Spinal cord (tissue), 10 donors: ENCODE data around the gene RAB33A. TPM values are rescaled to one million over a fixed set of nuclear protein-coding genes. Genes with fewer than 3 reads are reported as not detected.
A peak's percentile ranks its signal among the peaks of the same experiment; 100 is the strongest.

Source experiments
- DNase-seq, 6 donors: peaks; one replicate each; pipeline versions ENCODE4 v3.0.0 to v3.0.0-alpha.2; 2013 to 2015; ENCODE audit warnings: low spot score in 6 of 6, low read depth in 4 of 6
- H3K27ac ChIP-seq: one replicate; pipeline ENCODE4 v1.5.1; 2013; ENCODE audit warnings: low read depth, low read length, control low read depth
- H3K27me3 ChIP-seq: one replicate; pipeline ENCODE4 v1.6.1; 2013; ENCODE audit warnings: low read length; ENCODE audit not compliant: control insufficient read depth, insufficient read depth
- H3K36me3 ChIP-seq: one replicate; pipeline ENCODE4 v1.6.1; 2013; ENCODE audit warnings: low read length; ENCODE audit not compliant: control insufficient read depth, insufficient read depth
- H3K4me1 ChIP-seq: one replicate; pipeline ENCODE4 v1.6.1; 2013; ENCODE audit warnings: low read length; ENCODE audit not compliant: control insufficient read depth, insufficient read depth
- H3K4me3 ChIP-seq: one replicate; pipeline ENCODE4 v1.5.1; 2013; ENCODE audit warnings: low read depth, low read length, control low read depth
- H3K9me3 ChIP-seq: one replicate; pipeline ENCODE4 v1.6.1; 2013; ENCODE audit warnings: low read length; ENCODE audit not compliant: control insufficient read depth, insufficient read depth
- WGBS: methylation state at CpG from one replicate; pipeline ENCODE4 v1.1.5; 2013; ENCODE audit warnings: missing lambda C conversion rate; ENCODE audit not compliant: insufficient coverage; 5-methylcytosine and 5-hydroxymethylcytosine counted together
- polyA plus RNA-seq, 2 donors: library from polyadenylated mRNA; unstranded; fragments of 120-200 nt; gene quantifications; one replicate each; pipeline ENCODE4 v1.2.1, GENCODE V29; 2013; ENCODE audit not compliant: insufficient read length in 2 of 2
- total RNA-seq, 2 donors: library from RNA; depleted of rRNA in 1 of 2; stranded (reverse); fragments of 120-200 nt in 1 of 2; fragments of >200 nt in 1 of 2; gene quantifications; one replicate each; pipeline versions ENCODE4 v1.2.3 to v1.2.4, GENCODE V29; 2013 to 2014
- donor health status: healthy.

The RAB33A gene
- total and polyA plus RNA-seq, 4 donors, result 18.6 to 52.5 (median 35.1) TPM

DNA sequence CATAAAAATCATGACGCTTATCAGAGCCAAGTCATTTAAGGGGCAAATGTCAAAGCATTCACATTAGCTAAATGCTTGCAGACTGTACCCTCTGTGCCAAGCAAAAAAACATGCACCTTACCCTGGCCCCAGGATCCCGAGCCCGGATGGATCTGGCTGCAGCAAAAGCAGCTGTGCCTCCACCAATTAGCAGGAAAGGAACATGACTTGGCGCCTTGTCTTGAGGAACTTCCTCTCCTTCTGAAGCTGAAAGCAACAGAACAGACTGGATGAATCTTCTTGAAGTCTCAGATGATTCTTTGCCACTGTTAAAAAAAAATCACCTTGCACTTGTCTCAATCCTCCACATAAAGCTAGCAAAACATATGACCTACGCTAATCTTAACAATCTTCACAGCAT lies 24.1 kb upstream of the RAB33A start:
- no peak for DNase-seq
- peaks cover 7% of the 10 kb centered on the region for H3K36me3 ChIP-seq

GRCh38 chrX:130155564-130155963 lies 16.2 kb upstream of the RAB33A start:
- H3K9me3 ChIP-seq, result no peaks in the 10 kb centered on the region
- H3K27me3 ChIP-seq, result no peaks in the 10 kb centered on the region
- no peak for DNase-seq
- WGBS, result no CpG with 5 or more reads among the region's 2 CpGs
- no peaks in the 10 kb centered on the region for H3K4me1 ChIP-seq
- no peak overlapping the region for H3K4me3 ChIP-seq
- H3K36me3 ChIP-seq, result no peaks in the 10 kb centered on the region
- H3K27ac ChIP-seq, result no peak overlapping the region

More for the DNA sequence above, 24.1 kb upstream of the RAB33A start:
- H3K9me3 ChIP-seq, result no peaks in the 10 kb centered on the region
- no peaks in the 10 kb centered on the region for H3K4me1 ChIP-seq
- no peak overlapping the region for H3K27ac ChIP-seq
- no peak overlapping the region for H3K4me3 ChIP-seq
- WGBS, result 75% methylated on average over 4 of the region's 5 CpGs
- no peaks in the 10 kb centered on the region for H3K27me3 ChIP-seq

GRCh38 chrX:130158311-130158710 lies 13.5 kb upstream of the RAB33A start:
- H3K9me3 ChIP-seq, result no peaks in the 10 kb centered on the region
- WGBS, result 64% methylated on average over 1 of the region's 2 CpGs
- H3K27me3 ChIP-seq, result no peaks in the 10 kb centered on the region
- H3K36me3 ChIP-seq, result no peaks in the 10 kb centered on the region
- no peak overlapping the region for H3K4me3 ChIP-seq
- DNase-seq, result no peak
- no peak overlapping the region for H3K27ac ChIP-seq
- no peaks in the 10 kb centered on the region for H3K4me1 ChIP-seq

DNA sequence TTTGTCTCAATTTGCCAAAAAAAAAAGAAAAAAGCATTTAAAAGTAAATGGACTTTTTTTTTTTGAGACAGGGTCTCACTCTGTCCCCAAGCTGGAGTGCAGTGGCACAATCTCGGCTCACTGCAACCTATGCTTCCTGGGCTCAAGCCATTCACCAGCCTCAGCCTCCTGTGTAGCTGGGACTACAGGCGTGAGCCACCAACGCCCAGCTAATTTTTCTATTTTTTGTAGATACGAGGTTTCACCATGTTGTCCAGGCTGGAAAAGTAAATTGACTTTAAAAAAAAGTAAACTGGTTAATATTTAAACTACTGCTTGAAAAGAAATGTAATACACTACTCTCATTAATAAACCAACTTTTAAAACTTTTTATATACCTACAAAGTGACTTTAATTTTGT lies 12.0 kb upstream of the RAB33A start:
- Histone ChIP-seq H3K4me1 (no peaks in the 10 kb centered on the region), H3K4me3 (no peak overlapping the region)

GRCh38 chrX:130162094-130162735 lies 9.5 kb upstream of the RAB33A start:
- Histone ChIP-seq H3K4me1 (no peaks in the 10 kb centered on the region), H3K9me3 (no peaks in the 10 kb centered on the region), H3K27ac (no peak overlapping the region), H3K36me3 (no peaks in the 10 kb centered on the region), H3K4me3 (no peak overlapping the region), H3K27me3 (no peaks in the 10 kb centered on the region)
- no peak for DNase-seq
- WGBS, result 33% methylated on average over 2 of the region's 6 CpGs

More for the DNA sequence above, 12.0 kb upstream of the RAB33A start:
- no peaks in the 10 kb centered on the region for H3K36me3 ChIP-seq
- no peaks in the 10 kb centered on the region for H3K27me3 ChIP-seq
- no peaks in the 10 kb centered on the region for H3K9me3 ChIP-seq
- DNase-seq, result no peak
- WGBS, result 91% methylated on average over 2 of the region's 4 CpGs
- no peak overlapping the region for H3K27ac ChIP-seq

GRCh38 chrX:130163398-130163797 lies 8.4 kb upstream of the RAB33A start:
- Histone ChIP-seq H3K27ac (no peak overlapping the region), H3K27me3 (no peaks in the 10 kb centered on the region), H3K4me3 (no peak overlapping the region), H3K9me3 (no peaks in the 10 kb centered on the region), H3K36me3 (no peaks in the 10 kb centered on the region), H3K4me1 (no peaks in the 10 kb centered on the region)
- WGBS, result no CpG with 5 or more reads among the region's 2 CpGs
- peak in 1 of 6 donors; percentile 21 for DNase-seq

DNA sequence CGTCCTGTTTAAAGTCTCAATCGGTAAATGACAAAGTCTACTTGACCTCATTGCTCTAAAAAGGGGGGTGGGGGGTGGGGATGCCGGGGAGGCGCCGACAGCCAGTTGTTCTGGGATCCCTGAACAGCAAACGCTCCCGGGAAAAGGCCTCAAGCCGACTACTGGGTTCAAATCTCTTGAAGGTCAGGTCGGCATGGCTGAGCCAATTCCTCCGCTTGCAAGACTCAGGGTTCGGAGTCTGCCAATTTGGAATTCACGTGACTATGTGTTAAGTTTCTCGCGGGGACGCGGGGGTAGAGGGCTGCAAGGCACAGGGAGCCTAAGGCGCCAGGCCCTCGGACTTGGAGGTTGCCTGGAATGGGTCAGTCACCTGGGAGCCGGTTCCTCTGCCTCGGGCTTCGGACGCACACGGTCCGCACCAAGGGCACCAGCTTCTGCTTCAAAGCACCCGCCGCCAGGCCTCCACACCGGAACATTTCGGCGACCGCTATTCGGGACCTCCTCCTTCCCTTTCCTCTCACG lies 6.5 kb upstream of the RAB33A start:
- H3K4me3 ChIP-seq, result peak overlapping the region; percentile 75
- H3K36me3 ChIP-seq, result no peaks in the 10 kb centered on the region
- 26% methylated on average over 30 of the region's 32 CpGs for WGBS
- no peaks in the 10 kb centered on the region for H3K9me3 ChIP-seq
- no peaks in the 10 kb centered on the region for H3K27me3 ChIP-seq
- no peak for DNase-seq
- peak overlapping the region; percentile 98 for H3K27ac ChIP-seq
- no peaks in the 10 kb centered on the region for H3K4me1 ChIP-seq

DNA sequence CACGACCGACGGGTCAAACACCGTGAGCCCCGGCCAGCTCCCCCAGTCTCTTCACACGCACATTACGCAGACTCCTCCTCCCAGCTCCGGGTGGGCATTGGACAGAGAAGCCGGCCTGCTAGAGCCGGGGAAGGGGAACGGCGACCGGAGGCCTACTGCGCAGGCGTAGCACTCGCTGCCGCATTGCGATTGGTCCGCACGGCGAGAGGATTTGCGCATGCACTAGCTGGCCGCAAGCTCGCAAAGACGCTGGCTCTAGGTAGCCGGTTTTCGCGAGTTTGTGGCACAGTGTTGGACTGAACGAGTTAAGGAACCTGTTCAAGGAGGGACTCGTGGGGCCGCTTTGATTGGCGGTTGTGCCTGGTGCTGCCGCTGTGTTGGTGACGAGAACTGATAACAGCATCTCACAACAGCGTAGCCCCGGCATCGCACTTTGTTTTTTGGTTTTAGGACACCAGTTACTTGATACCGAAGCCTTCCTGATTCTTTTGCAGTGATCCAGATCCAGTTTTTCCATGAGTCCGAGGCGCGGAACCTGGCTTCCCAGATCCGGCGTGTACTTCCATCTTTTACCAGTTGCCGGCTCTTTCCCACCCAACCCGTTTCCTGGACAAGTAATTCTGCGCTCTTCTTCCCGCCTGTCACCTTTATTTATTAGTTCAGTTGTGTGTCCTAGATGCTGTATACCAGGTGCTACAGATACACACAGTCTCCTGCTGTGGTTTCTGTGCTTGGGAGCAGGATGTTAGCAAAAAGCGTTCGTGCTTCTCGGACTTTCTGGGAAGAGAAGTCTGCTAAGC lies 5.9 kb upstream of the RAB33A start, which contains the start of gene AIFM1:
Gene AIFM1, minus strand, starts transcription at position 139 of the 800 bp plus-strand sequence. CDS start 185 bp downstream, outside the sequence.
- Histone ChIP-seq H3K4me1 (no peaks in the 10 kb centered on the region), H3K27ac (peak within 1 kb of the TSS; percentile 98), H3K4me3 (peak within 1 kb of the TSS; percentile 75), H3K36me3 (no peaks in the 10 kb centered on the region), H3K27me3 (no peaks in the 10 kb centered on the region), H3K9me3 (no peaks in the 10 kb centered on the region)
- peak; percentile 76 to 97 (median 88) for DNase-seq
- WGBS, result 31% methylated on average over 46 of the region's 50 CpGs

DNA sequence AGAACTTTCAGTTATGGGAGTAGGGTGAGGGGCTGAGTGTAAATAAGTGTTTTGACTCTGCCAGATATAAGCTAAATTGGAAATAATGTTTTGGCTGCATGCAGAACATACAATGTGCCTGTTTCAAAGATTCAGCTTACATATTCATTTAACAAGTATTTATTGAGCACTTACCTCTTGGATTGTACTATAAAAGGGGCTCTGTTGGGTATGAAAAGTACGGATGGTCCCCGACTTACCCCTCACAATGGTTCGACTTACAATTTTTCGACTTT lies 5.3 kb upstream of the RAB33A start:
- H3K27me3 ChIP-seq, result no peaks in the 10 kb centered on the region
- H3K27ac ChIP-seq, result peak overlapping the region; percentile 98
- H3K4me3 ChIP-seq, result peak overlapping the region; percentile 75
- no peaks in the 10 kb centered on the region for H3K9me3 ChIP-seq
- no peaks in the 10 kb centered on the region for H3K4me1 ChIP-seq
- DNase-seq, result no peak
- no peaks in the 10 kb centered on the region for H3K36me3 ChIP-seq
- no CpG with 5 or more reads among the region's 4 CpGs for WGBS

GRCh38 chrX:130167040-130167439 lies 4.7 kb upstream of the RAB33A start:
- Histone ChIP-seq H3K27me3 (no peaks in the 10 kb centered on the region), H3K36me3 (no peaks in the 10 kb centered on the region), H3K9me3 (no peaks in the 10 kb centered on the region), H3K4me1 (no peaks in the 10 kb centered on the region), H3K27ac (no peak overlapping the region), H3K4me3 (peak overlapping the region; percentile 75)
- no peak for DNase-seq
- WGBS, result 35% methylated on average over 2 of the region's 4 CpGs
